ENCODE results near the gene ATF7IP. TPM values are rescaled to one million over a fixed set of nuclear protein-coding genes. Genes with fewer than 3 reads are reported as not detected.
"Not testable (repeated sequence)": the region's sequence is repeated elsewhere in the genome, so short reads cannot be mapped to it uniquely, and the experiment has no call there.

Gene ATF7IP
- total RNA-seq, 1 donor from 2014 or later, result 66.4 TPM

- H3K9me3 Mint-ChIP-seq, result no peaks in the 10 kb centered on the region
- peaks cover 33% of the 10 kb centered on the region for H3K36me3 Mint-ChIP-seq (ENCODE audit: low read depth)
- DNase-seq (ENCODE audit: low spot score), result no peak
- peaks cover 81% of the 10 kb centered on the region for H3K4me1 Mint-ChIP-seq (ENCODE audit: low read depth)
- H3K27me3 Mint-ChIP-seq (ENCODE audit: insufficient read depth), result no peaks in the 10 kb centered on the region
- intact Hi-C loops (cut with micrococcal nuclease), result loop anchor here (5.0 to 10.0 kb wide), 2 partner anchors 572 to 1494 kb away; partner anchors contain the start of genes ARHGDIB and STRAP
- H3K4me3 Mint-ChIP-seq, result peak overlapping the region; percentile 75
- H3K27ac Mint-ChIP-seq, result peak overlapping the region; percentile 80
Measured at GRCh38 chr12:14390449-14390848, 25.0 kb downstream of the ATF7IP start.

- H3K4me1 Mint-ChIP-seq (ENCODE audit: low read depth), result peaks cover 85% of the 10 kb centered on the region
- H3K36me3 Mint-ChIP-seq (ENCODE audit: low read depth), result peaks cover 33% of the 10 kb centered on the region
- no peak for DNase-seq (ENCODE audit: low spot score)
- intact Hi-C loops (cut with micrococcal nuclease), result loop anchor here (5.0 to 10.0 kb wide), 2 partner anchors 571 to 1494 kb away; partner anchors contain the start of genes ARHGDIB and STRAP
- no peaks in the 10 kb centered on the region for H3K27me3 Mint-ChIP-seq (ENCODE audit: insufficient read depth)
- peak overlapping the region; percentile 75 for H3K4me3 Mint-ChIP-seq
- no peaks in the 10 kb centered on the region for H3K9me3 Mint-ChIP-seq
- H3K27ac Mint-ChIP-seq, result peak overlapping the region; percentile 80
Measured at GRCh38 chr12:14390870-14391530, 25.5 kb downstream of the ATF7IP start.

GRCh38 chr12:14393751-14394150 lies 28.3 kb downstream of the ATF7IP start:
- Mint-ChIP-seq H3K9me3 (peaks cover 4% of the 10 kb centered on the region), H3K36me3 (ENCODE audit: low read depth) (peaks cover 31% of the 10 kb centered on the region), H3K4me3 (peak overlapping the region; percentile 64), H3K4me1 (ENCODE audit: low read depth) (peaks cover 91% of the 10 kb centered on the region), H3K27ac (peak overlapping the region; percentile 89), H3K27me3 (ENCODE audit: insufficient read depth) (no peaks in the 10 kb centered on the region)
- no peak for DNase-seq (ENCODE audit: low spot score)
- intact Hi-C loops (cut with micrococcal nuclease), result loop anchor here (1.0 to 10.0 kb wide), 8 partner anchors 8 to 1491 kb away; partner anchors contain the start of genes ARHGDIB and STRAP

- Mint-ChIP-seq H3K27ac (peak overlapping the region; percentile 89), H3K4me1 (ENCODE audit: low read depth) (peaks cover 87% of the 10 kb centered on the region), H3K4me3 (peak overlapping the region; percentile 64), H3K27me3 (ENCODE audit: insufficient read depth) (no peaks in the 10 kb centered on the region), H3K36me3 (ENCODE audit: low read depth) (peaks cover 25% of the 10 kb centered on the region), H3K9me3 (peaks cover 4% of the 10 kb centered on the region)
- intact Hi-C loops (cut with micrococcal nuclease), result loop anchor here (1.0 to 10.0 kb wide), 8 partner anchors 9 to 1490 kb away; partner anchors contain the start of genes ARHGDIB and STRAP
- peak; percentile 38 for DNase-seq (ENCODE audit: low spot score)
Measured at GRCh38 chr12:14394317-14395073, 29.0 kb downstream of the ATF7IP start.

GRCh38 chr12:14395074-14395778 lies 29.7 kb downstream of the ATF7IP start:
- Mint-ChIP-seq H3K36me3 (ENCODE audit: low read depth) (peaks cover 23% of the 10 kb centered on the region), H3K27ac (peak overlapping the region; percentile 89), H3K4me1 (ENCODE audit: low read depth) (peaks cover 88% of the 10 kb centered on the region), H3K4me3 (peak overlapping the region; percentile 64), H3K27me3 (ENCODE audit: insufficient read depth) (no peaks in the 10 kb centered on the region), H3K9me3 (peaks cover 4% of the 10 kb centered on the region)
- intact Hi-C loops (cut with micrococcal nuclease), result loop anchor here (2.0 to 10.0 kb wide), 3 partner anchors 58 to 1490 kb away; partner anchors contain the start of gene STRAP
- no peak for DNase-seq (ENCODE audit: low spot score)

- intact Hi-C loops (cut with micrococcal nuclease), result loop anchor here (10.0 kb wide), 1 partner anchor 1489 kb away; the partner anchor contains the start of gene STRAP
- H3K27ac Mint-ChIP-seq, result peak overlapping the region; percentile 86
- DNase-seq (ENCODE audit: low spot score), result no peak
- peaks cover 4% of the 10 kb centered on the region for H3K9me3 Mint-ChIP-seq
- H3K4me1 Mint-ChIP-seq (ENCODE audit: low read depth), result peaks cover 91% of the 10 kb centered on the region
- peak overlapping the region; percentile 78 for H3K4me3 Mint-ChIP-seq
- no peaks in the 10 kb centered on the region for H3K27me3 Mint-ChIP-seq (ENCODE audit: insufficient read depth)
- peaks cover 18% of the 10 kb centered on the region for H3K36me3 Mint-ChIP-seq (ENCODE audit: low read depth)
Measured at GRCh38 chr12:14396071-14396470, 30.6 kb downstream of the ATF7IP start.

GRCh38 chr12:14399871-14400270 lies 34.4 kb downstream of the ATF7IP start:
- intact Hi-C loops (cut with micrococcal nuclease), result loop anchor here (1.0 to 10.0 kb wide), 3 partner anchors 11 to 1485 kb away; partner anchors contain the start of gene STRAP
- peak overlapping the region; percentile 77 for H3K27ac Mint-ChIP-seq
- peaks cover 88% of the 10 kb centered on the region for H3K4me1 Mint-ChIP-seq (ENCODE audit: low read depth)
- H3K27me3 Mint-ChIP-seq (ENCODE audit: insufficient read depth), result no peaks in the 10 kb centered on the region
- peak overlapping the region; percentile 66 for H3K4me3 Mint-ChIP-seq
- peaks cover 12% of the 10 kb centered on the region for H3K36me3 Mint-ChIP-seq (ENCODE audit: low read depth)
- H3K9me3 Mint-ChIP-seq, result peaks cover 4% of the 10 kb centered on the region
- DNase-seq (ENCODE audit: low spot score), result no peak

GRCh38 chr12:14400599-14400998 lies 35.1 kb downstream of the ATF7IP start:
- Mint-ChIP-seq H3K4me1 (ENCODE audit: low read depth) (peaks cover 86% of the 10 kb centered on the region), H3K36me3 (ENCODE audit: low read depth) (peaks cover 16% of the 10 kb centered on the region), H3K27me3 (ENCODE audit: insufficient read depth) (no peaks in the 10 kb centered on the region), H3K27ac (peak overlapping the region; percentile 10), H3K4me3 (peak overlapping the region; percentile 66), H3K9me3 (peaks cover 4% of the 10 kb centered on the region)
- no peak for DNase-seq (ENCODE audit: low spot score)
- intact Hi-C loops (cut with micrococcal nuclease), result loop anchor here (1.0 to 2.0 kb wide), 2 partner anchors 11 to 16 kb away; no protein-coding TSS in a partner anchor

GRCh38 chr12:14401267-14401666 lies 35.8 kb downstream of the ATF7IP start:
- DNase-seq (ENCODE audit: low spot score); H3K9me3 Mint-ChIP-seq; H3K27me3 Mint-ChIP-seq (ENCODE audit: insufficient read depth): not testable (repeated sequence)
- Mint-ChIP-seq H3K27ac (peak overlapping the region; percentile 47), H3K36me3 (ENCODE audit: low read depth) (peaks cover 18% of the 10 kb centered on the region), H3K4me1 (ENCODE audit: low read depth) (peaks cover 79% of the 10 kb centered on the region), H3K4me3 (peak overlapping the region; percentile 66)
- intact Hi-C loops (cut with micrococcal nuclease), result loop anchor here (2.0 kb wide), 1 partner anchor 16 kb away; no protein-coding TSS in a partner anchor

- Mint-ChIP-seq H3K4me3 (no peak overlapping the region), H3K9me3 (no peaks in the 10 kb centered on the region), H3K4me1 (ENCODE audit: low read depth) (peaks cover 68% of the 10 kb centered on the region), H3K27me3 (ENCODE audit: insufficient read depth) (no peaks in the 10 kb centered on the region), H3K27ac (no peak overlapping the region), H3K36me3 (ENCODE audit: low read depth) (peaks cover 14% of the 10 kb centered on the region)
- no peak for DNase-seq (ENCODE audit: low spot score)
- intact Hi-C loops (cut with micrococcal nuclease), result no loop called here
Measured at GRCh38 chr12:14402697-14403096, 37.2 kb downstream of the ATF7IP start.

GRCh38 chr12:14403293-14403692 lies 37.8 kb downstream of the ATF7IP start:
- H3K9me3 Mint-ChIP-seq, result no peaks in the 10 kb centered on the region
- peaks cover 17% of the 10 kb centered on the region for H3K36me3 Mint-ChIP-seq (ENCODE audit: low read depth)
- peak overlapping the region; percentile 82 for H3K27ac Mint-ChIP-seq
- peak overlapping the region; percentile 2 for H3K4me3 Mint-ChIP-seq
- intact Hi-C loops (cut with micrococcal nuclease), result no loop called here
- DNase-seq (ENCODE audit: low spot score), result no peak
- H3K27me3 Mint-ChIP-seq (ENCODE audit: insufficient read depth), result no peaks in the 10 kb centered on the region
- peaks cover 66% of the 10 kb centered on the region for H3K4me1 Mint-ChIP-seq (ENCODE audit: low read depth)

GRCh38 chr12:14403711-14404196 lies 38.3 kb downstream of the ATF7IP start:
- Mint-ChIP-seq H3K36me3 (ENCODE audit: low read depth) (peaks cover 18% of the 10 kb centered on the region), H3K27me3 (ENCODE audit: insufficient read depth) (no peaks in the 10 kb centered on the region), H3K4me1 (ENCODE audit: low read depth) (peaks cover 65% of the 10 kb centered on the region), H3K27ac (peak overlapping the region; percentile 82), H3K9me3 (no peaks in the 10 kb centered on the region), H3K4me3 (peak overlapping the region; percentile 2)
- no peak for DNase-seq (ENCODE audit: low spot score)
- intact Hi-C loops (cut with micrococcal nuclease), result no loop called here

Measured in activated T-helper 1 cell treated with anti-CD3 and anti-CD28 coated beads, Interleukin-12 subunit alpha, Interleukin-12 subunit beta, Interleukin-2, Interleukin-4 antibody, amounts not matched to agents 30 ng/mL and 10 ng/mL and 1 ng/mL, durations not matched to agents 14 hours and 24 hours and 36 hours (primary cell).